Astrocyte of the hippocampus (primary cell): ENCODE data around the gene GTF2H3.
A peak's percentile ranks its signal among the peaks of the same experiment; 100 is the strongest.
"Not testable (repeated sequence)": the region's sequence is repeated elsewhere in the genome, so short reads cannot be mapped to it uniquely, and the experiment has no call there.

ENCODE experiments used
- DNase-seq: peaks from one replicate; pipeline ENCODE4 v3.0.0; 2011; ENCODE audit warnings: low read depth, low spot score

Gene GTF2H3

DNA sequence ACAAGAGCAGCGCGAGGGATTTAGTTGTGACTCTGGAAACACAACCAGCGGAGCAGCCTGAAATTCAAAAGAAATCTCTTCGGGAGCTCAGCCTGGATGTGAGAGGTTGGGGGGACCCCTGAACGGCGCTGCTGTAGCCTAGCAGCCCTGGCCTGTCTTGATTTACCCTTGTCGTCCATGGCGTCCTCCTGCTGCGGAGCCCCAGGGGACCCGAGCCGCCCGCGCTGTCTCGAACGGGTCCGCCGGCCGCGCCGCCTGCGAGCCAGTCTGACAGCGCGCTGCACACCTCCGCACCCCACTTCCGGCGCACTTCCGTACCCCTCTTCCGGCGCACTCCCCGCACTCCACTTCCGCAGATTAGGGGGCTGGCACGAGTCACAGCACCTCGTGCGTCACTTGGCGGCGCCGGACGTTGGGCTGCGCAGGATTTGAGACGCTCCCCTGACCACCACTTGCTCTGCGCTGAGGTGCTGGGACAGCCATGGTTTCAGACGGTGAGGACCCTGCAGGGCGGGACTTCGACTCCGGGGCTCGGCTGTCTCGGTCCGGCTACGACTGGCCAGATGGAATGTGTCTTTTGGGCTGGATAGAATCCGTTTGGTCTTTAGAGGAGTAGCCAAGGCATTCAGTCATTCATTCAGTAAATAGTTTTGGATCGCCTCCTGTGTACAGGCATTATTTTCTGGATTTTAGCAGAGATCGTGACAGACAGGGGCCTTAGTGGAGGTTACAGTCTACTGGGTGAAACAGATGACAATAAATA is at the start of gene GTF2H3, which contains the start of gene EIF2B1:
Gene GTF2H3, plus strand, starts transcription at position 451 of the 763 bp plus-strand sequence. Its CDS starts 31 bp downstream, at position 482.
Gene EIF2B1, minus strand, starts transcription at position 308 of the 763 bp plus-strand sequence. Its CDS starts 129 bp downstream, at position 179.
- peak; percentile 99 for DNase-seq

DNA sequence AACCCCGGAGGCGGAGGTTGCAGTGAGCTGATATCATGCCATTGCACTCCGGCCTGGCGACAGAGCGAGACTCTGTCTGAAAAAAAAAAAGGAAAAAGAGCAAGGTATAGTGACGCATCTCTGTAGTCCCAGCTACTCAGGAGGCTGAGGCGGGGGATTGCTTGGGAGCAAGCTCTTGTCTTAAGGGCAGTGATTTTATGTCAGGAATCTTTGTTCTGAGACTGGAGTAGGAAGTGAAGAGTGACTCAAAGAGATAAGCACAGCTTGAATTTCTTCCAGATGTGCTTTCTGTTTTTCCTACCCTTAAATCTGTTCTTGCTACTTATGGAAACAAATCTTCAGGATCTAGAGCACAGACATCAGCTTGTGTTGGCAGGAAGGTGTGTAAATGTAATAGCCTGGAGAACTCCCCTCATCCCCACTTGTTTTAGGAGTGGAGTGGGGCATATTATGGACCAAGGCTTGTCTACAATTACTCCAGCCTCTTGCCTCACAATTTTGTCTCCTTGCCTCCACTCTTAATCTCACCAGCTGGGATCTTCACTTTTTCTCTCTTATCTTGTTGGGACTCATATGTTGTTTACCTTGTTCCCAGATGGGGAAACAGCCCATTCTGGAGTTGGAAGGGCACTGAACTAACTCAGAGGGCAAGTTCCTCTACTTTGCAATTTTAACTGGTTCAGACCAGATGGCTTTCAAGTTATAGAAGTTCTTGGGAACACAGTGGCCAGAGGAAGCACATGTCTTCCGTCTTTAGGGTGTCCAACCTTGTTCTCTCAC is 41.7 kb upstream of the GTF2H3 start:
- no peak for DNase-seq

DNA sequence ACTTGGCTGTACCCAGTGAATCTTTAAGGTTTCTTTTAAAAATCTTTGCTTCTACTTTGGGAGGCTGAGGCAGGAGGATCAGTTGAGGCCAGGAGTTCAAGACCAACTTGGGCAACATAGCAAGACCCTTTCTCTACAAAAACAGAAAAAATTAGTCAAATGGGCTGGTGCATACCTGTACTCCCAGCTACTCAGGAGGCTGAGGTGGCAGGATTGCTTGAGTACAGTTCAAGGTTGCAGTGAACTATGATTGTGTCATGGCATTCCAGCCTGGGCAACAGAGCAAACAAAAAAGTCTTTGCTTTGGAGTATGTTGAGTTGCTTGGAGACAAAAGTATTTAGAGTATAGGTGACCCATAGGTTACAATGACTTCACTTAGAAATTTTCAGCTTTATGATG is 37.9 kb upstream of the GTF2H3 start:
- DNase-seq: no peak

DNA sequence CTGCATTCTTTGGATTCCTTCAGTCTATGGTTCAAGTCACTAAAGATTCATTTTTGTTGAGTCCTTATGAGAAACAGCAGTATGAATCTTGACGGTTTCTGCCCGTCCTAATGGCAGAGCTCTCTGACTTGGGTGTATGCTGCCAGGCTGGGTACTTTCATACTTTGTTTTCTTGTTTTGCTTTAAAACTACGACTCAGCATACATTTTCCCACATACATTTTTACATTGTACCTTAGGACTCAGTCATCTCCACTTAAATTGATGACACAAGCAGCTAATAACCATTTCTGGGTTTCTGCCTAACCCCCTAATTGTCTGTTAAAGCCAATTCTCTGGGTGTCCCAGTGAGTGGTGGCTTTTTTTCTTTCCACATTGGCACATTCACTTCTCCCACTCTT is 36.5 kb upstream of the GTF2H3 start:
- no peak for DNase-seq

DNA sequence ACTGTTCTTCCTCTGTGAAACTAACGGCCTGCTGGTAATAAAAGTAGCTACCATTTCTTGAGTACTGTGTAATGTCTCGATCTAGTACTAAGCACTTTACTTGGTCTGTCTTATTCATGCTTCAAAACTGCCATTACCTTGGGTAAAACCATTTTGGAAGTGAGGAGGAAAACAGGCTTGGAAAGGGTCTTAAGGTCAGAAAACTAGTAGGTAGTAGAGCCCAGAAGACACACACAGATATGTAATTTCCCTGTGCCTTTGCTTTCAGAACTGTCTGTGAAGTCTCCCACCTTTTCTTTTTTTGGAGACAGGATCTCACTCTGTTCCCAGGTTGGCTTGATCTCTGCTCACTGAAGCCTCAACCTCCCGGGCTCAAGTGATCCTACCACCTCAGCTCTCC is 35.1 kb upstream of the GTF2H3 start:
- DNase-seq: no peak

DNA sequence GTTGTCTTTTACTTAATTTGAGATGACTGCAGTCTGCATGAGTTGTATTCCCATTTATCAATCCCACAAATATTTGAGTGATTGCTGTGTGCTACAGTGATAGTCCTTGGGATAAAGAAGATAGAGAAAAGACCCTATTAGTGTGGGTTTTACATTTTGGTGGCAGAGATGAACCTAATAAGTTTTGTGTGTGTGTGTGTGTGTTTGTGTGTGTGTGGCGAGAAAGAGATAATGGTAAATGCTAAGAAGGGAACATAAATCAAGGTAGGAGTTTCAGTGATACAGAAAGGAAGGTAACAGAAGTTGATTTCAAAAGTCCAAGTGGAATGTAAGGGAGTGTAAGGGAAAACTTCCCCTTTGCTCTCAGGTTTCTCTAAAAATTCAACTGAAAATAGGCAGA is 34.3 kb upstream of the GTF2H3 start:
- no peak for DNase-seq

DNA sequence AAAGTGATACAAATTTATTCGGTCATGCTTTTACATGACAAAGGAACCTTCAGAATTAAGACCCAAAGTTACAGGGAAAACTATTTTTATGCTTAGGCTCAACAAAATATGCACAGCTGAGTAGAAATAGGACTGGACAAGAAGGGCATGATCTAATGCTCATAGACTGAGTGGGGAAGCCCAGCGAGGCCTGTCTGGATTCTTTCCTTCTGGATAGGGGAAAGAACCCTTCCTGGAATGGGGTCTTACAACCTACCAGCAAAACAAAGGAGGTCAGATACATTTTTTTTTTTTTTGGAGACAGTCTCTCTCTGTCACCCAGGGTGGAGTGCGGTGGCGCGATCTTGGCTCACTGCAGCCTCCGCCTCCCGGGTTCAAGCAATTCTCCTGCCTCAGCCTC is 33.9 kb upstream of the GTF2H3 start:
- no peak for DNase-seq

DNA sequence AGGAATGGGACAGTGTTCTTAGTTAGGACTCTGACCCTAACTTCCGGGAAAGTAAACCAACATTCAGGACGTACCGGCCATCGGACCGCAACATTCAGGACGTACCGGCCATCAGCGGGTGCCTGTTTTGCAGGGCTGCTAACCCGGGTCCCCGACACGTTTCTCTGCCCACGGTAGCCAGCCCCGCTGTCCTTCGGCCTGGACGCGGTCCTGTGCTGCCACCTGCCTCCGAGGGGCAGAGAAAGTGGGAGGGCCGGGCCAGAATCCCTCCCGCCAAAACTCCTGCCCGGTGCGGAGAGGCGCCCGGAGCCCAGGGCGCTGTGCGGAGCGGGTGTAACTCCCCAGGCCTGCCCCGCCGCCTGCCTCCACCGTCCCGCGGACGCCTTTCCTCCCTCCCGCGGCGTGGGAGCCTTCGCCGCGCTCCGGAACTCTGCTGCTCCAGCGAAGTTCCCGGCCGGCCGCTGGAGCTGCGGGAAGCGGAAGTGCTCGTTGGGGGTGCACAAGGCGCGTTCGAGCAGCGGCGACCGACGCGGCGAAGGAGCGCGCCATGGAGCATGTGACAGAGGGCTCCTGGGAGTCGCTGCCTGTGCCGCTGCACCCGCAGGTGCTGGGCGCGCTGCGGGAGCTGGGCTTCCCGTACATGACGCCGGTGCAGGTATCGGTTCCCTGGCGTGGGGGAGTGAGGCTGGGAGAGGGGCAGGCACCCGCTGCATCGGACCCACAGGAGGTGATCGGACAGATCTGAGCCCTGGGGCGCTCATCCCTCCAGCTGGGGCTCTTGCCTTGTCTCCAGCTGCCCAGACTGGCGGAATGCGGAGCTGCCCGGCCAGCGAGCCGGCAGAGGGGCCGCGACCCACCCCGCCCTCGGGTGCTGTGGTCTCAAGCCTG is 31.8 kb upstream of the GTF2H3 start, which contains the start of gene DDX55:
Gene DDX55, plus strand, starts transcription at position 498 of the 888 bp plus-strand sequence. Its CDS starts 50 bp downstream, at position 548.
- DNase-seq: peak; percentile 94

DNA sequence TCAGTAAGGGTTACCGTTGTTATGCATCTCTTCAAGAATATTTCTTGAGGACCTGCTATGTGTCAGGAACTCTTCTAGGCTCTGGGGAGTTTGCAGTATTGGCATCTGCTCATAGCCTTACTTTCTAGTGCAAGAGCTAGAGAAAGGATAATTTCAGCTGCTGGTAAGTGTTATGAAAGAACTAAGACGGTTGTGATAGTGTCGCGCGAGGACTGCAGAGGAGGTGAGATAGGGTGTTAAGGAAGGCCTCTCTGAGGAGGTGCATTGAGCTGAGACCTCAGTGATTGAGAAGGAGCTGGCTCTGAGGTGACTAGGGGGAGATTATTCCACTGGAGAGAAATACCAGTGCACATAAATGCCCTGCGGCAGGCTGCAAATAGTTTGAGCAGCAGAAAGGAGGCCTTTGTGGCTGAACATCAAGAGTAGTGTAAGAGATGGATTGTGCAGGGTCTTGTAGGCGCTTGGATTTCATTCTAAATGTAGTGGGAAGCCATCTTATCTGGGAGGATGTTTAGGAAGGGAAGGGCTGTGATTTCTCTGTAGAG is 30.9 kb upstream of the GTF2H3 start:
- peak; percentile 7 for DNase-seq

DNA sequence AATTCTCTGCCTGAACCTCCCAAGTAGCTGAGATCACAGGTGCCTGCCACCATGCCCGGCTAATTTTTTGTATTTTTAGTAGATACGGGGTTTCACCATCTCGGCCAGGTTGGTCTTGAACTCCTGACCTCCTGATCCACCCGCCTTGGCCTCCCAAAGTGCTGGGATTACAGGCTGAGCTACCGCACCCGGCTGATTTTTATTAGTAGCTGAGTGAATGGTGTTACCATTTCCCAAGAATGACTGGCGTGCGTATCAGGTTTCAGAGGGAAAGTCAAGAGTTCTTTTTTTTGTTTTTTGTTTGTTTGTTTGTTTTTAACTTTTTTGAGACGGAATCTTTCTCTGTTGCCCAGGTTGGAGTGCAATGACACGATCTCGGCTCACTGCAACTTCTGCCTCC is 30.1 kb upstream of the GTF2H3 start:
- not testable (repeated sequence) for DNase-seq

DNA sequence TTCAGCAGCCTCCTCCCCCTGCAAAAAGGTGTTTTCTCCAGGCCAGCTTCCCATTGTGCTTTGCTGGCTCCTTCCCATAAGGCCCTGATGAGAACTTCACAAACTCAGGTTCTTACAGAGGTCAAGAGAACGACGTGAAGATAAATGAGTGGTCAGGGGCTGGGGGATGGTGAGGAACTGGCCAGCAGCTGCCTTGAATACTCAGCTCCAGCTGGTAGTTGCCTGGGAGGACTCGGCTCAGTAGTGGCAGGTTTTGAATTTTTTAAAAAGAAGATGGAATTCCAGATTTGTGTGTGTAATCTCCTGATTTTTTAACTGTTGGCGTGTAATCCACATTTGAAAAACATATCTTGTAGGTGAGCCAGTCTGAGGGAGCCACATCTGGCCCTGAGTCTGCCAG is 25.9 kb upstream of the GTF2H3 start:
- no peak for DNase-seq

DNA sequence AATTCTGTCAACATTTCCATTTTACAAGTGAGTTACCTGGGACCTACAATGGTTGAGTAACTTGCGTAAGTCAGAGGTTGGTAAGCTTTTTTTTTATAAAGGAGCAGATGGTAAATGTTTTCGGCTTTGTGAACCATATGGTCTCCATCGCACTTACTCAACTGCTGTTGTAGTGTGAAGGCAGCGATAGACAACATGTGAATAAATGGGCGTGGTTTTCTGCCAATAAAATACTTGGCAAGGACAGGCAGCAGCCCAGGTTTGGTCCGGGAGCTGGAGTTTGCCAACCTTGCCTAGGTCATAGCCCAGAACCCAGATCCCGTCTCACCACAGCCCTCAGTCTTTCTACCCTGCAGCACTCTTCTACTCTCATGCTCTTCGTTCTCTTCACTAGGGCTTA is 25.4 kb upstream of the GTF2H3 start:
- no peak for DNase-seq

DNA sequence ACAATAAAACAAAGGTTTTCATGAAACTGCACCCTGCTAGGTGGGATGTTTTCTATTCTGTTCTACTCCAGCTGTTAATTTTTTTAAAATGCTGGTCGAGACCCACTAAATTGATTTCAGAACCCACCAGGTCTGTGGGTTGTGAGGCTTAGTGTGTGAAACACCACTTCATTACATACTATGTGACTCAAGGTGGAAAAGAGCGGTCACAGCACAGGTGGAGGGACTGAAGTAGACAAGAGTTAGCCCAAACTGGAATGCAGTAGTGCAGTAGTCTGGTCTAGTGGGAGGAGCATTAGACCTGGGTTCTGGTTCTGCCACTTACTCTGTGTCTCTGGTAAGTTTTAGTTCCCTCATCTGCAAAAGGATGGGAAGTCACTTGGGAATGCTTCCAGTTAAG is 19.5 kb upstream of the GTF2H3 start:
- DNase-seq: no peak

DNA sequence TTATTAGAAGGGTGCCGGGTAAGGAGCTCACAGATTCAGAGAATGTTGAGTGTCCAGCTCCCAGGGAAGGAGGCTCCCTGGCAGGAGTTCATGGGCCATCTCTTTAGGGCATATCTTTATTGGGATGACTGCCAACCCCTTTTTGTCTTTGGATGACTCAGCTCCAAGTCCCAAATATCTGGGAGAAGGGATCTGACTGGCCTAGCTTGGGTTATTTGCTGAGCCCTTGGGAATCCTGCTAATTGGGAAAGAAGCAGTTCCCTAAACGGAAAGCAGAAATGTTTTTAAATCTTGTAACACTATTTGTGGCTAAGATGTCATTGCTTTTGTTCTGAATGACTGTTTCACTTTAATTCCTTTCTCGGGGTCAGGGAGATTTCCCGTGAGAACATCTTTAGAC is 19.1 kb upstream of the GTF2H3 start:
- DNase-seq: peak; percentile 23

DNA sequence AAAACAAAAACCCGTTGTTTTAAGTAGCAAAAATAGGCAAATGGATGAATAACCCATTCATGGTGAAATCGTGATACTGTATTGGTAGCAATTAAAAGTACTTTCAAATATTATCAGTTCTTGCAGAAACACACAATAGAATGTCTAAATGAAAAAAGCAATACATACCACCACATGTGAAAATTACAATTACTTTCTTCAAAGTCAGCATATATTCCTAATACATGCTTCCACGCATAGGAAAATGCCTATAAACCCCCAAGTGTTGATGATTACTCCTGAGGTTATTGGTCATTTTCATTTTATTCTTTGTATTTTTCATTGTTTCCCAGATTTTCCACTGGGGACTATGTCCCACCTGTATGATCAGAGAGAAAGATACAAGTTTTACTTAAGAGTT is 16.5 kb upstream of the GTF2H3 start:
- DNase-seq: no peak

DNA sequence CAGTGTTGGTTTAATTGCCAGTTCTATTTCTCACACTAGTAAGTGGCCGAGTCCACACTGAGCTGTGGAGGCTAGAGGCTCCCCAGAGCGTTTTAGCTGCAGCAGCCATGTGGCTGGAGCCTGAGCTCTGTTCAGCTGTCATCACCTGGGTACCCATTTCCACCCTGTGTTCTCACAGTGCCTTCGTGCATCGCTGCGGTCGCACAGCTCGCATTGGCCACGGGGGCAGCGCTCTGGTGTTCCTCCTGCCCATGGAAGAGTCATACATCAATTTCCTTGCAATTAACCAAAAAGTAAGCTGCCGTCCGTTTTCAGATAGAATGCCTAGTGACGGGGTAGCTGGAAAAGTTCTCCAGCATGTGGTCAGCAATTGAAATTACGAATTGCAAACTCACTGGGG is 16.0 kb upstream of the GTF2H3 start:
- DNase-seq: no peak

DNA sequence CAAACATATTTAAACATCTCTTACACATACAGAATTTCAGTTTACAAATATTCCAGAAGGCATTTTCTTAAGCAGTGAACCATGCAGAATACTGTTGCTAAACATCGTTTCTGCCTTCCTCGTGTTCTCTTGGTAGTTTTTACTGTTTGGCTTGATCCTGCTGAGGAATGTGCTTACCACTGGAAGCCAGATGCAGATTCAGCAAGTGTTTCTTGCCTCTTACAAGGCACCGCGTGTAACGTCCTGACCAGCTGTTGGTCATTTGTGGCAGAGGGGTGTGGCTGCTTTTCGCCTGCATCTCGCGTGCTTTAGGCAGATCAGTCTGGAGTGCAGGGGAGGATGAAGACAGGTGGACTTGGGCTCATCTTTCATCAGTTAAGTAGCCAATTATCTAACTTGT is 12.5 kb upstream of the GTF2H3 start:
- no peak for DNase-seq

DNA sequence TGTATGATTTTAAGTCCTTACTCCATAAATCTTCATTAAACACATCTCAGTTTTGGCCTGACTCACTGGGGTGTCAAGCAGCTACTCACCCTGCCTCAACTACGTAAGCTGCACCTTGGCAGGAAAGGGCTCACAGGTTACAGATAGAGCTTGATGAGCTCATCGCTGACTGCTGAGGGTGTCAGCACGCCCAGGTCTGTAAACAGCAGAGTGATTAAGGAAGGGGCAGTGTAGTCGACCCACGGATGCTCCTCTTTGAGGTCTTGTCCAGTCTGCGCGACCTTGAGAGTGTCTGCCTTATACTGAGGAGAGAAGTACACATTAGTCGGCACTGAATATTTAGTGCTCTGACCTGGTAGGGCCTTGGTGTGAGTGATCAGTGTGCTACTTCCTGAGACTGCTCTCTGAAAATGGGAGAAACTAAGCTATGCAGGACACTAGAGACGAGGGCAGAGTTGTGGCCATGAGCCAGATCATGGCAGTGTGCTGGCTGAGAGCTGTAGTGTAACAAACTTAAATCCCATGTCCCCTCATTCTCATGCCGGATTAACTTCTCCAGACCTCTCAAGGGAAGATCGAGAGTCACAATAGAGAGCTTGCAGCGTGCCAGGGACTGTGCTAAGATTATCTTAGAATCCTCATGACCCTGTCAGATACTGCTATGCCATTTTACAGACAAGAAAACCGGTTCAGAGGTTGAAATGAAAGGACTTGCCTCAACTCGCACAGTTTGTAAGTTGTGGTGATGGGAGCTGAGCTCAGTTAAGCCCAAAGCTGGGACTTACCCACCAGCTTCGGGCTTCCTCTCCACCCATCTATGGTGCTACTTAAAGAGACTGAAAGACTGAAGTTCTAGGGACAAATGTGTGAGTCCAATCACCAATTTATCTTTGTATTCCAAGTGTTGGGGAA is 11.8 kb upstream of the GTF2H3 start:
- DNase-seq: no peak

DNA sequence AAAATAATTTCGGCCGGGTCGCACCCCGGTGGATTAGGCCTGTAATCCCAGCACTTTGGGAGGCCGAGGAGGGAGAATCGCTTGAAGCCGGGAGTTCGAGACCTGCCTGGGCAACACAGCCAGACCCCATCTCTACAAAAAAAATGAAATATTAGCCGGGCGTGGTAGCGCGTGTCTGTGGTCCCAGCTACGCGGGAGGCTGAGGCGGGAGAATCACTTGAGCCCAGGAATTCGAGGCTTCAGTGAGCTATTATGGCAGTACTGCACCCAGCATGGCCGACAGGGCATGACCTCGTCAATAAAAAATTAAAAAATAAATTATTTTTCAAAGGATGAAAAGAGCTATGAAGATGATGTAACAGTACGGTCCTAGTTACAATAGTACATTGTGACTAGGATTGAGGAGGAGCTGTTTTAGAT is 523 bp downstream of the GTF2H3 start:
- no peak for DNase-seq

DNA sequence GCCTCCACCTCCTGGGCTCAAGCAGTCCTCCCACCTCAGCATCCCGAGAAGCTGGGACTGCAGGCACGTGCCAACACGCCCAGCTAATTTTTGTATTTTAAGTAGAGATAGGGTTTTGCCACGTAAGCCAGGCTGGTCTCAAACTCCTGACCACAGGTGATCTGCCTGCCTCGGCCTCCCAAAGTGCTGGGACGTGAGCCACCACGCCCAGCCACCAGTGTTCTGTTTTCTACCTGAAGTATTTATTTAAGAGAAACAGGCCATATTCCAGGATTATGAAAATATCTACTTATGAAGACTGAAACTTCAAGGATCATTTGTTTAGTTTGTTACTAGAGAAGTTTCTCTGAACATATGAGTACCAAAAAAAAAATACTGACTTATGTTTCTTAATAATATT is 10.3 kb downstream of the GTF2H3 start:
- DNase-seq: no peak
